GM19452 (cell line): ENCODE results near the gene SYT2.
A peak's percentile ranks its signal among the peaks of the same experiment; 100 is the strongest.
"Not testable (repeated sequence)": the region's sequence is repeated elsewhere in the genome, so short reads cannot be mapped to it uniquely, and the experiment has no call there.

ENCODE experiments used
- ATAC-seq: cut with Tn5 transposase; IDR thresholded peaks from one replicate; pipeline ENCODE4 v1.9.1; 2021; ENCODE audit not compliant: unreplicated experiment

Gene SYT2

GRCh38 chr1:202625416-202626360 is 84.6 kb downstream of the SYT2 start:
- no peak for ATAC-seq

GRCh38 chr1:202624781-202625108 is 85.5 kb downstream of the SYT2 start:
- no peak for ATAC-seq

GRCh38 chr1:202624088-202624780 is 86.0 kb downstream of the SYT2 start:
- no peak for ATAC-seq

- not testable (repeated sequence) for ATAC-seq
Observed at GRCh38 chr1:202623476-202623875, 86.8 kb downstream of the SYT2 start.

GRCh38 chr1:202623075-202623474 is 87.2 kb downstream of the SYT2 start:
- no peak for ATAC-seq

- ATAC-seq: no peak
Observed at GRCh38 chr1:202622388-202622787, 87.9 kb downstream of the SYT2 start.

- no peak for ATAC-seq
Observed at GRCh38 chr1:202621446-202621845, 88.8 kb downstream of the SYT2 start.

GRCh38 chr1:202620036-202620435 is 90.2 kb downstream of the SYT2 start:
- not testable (repeated sequence) for ATAC-seq

GRCh38 chr1:202619505-202619904 is 90.7 kb downstream of the SYT2 start:
- ATAC-seq: no peak

- ATAC-seq: not testable (repeated sequence)
Observed at GRCh38 chr1:202619012-202619411, 91.2 kb downstream of the SYT2 start.

- ATAC-seq: peak; percentile 16
Observed at GRCh38 chr1:202616355-202616915, 93.8 kb downstream of the SYT2 start.

- peak; percentile 73 for ATAC-seq
Observed at GRCh38 chr1:202615501-202616354, 94.5 kb downstream of the SYT2 start.

GRCh38 chr1:202615208-202615500 is 95.1 kb downstream of the SYT2 start:
- not testable (repeated sequence) for ATAC-seq

GRCh38 chr1:202614363-202615207 is 95.7 kb downstream of the SYT2 start:
- not testable (repeated sequence) for ATAC-seq

- no peak for ATAC-seq
Observed at GRCh38 chr1:202613571-202613970, 96.7 kb downstream of the SYT2 start.

GRCh38 chr1:202612036-202612435 is 98.2 kb downstream of the SYT2 start:
- ATAC-seq: not testable (repeated sequence)

GRCh38 chr1:202605515-202605914 is 104.7 kb downstream of the SYT2 start:
- ATAC-seq: no peak

- ATAC-seq: no peak
Observed at GRCh38 chr1:202603435-202603834, 106.8 kb downstream of the SYT2 start.

- ATAC-seq: no peak
Observed at GRCh38 chr1:202600432-202601041, 109.7 kb downstream of the SYT2 start.
